GM19438 (cell line): ENCODE results near the gene IL1RL2.

ENCODE experiments used
- ATAC-seq: cut with Tn5 transposase; IDR thresholded peaks from one replicate; pipeline ENCODE4 v1.9.1; 2021; ENCODE audit warnings: low read depth; ENCODE audit not compliant: unreplicated experiment

Gene IL1RL2

GRCh38 chr2:102262216-102263129 is 75.7 kb downstream of the IL1RL2 start:
- ATAC-seq, result no peak

- ATAC-seq, result no peak
Measured at GRCh38 chr2:102264952-102265351, 78.1 kb downstream of the IL1RL2 start.

DNA sequence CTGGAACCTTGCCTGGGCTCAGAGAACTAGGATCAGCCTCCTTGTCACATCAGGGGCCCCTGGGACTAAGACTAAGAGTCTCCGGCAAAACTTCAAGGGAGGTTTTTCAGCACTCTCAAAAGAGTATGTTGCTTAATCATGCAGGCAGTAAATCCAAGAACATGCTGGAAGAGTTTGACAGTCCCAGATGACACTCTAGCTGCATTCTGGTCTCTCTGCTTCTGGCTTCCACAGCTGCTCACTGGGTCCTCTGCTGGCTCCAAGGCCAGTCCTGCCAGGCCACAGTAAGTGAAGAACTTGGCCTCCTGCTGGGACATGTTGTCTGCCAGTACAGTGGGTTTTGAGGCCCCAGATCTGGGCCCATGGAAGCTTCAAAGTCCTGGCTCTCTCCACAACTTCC is 79.4 kb downstream of the IL1RL2 start:
- ATAC-seq, result no peak

DNA sequence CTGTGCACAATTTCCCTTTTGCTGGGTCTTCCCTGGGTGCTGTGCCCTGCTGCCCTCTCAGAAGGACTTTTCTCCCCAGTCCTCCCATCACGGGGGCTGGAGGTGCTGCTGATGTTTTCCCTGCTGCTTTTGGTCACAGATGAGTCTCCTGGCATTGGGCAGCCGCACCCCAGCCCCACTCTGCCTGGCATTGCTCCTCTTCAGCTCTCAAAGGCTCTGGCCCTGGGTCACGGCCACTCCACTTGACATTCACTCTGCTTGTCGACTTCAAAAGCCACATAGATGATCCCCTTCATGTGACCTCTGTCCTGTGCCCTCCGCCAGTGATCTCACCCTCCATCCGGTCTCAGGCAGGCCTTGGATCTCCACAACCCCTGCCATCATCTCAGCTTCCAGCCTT is 81.0 kb downstream of the IL1RL2 start:
- no peak for ATAC-seq

DNA sequence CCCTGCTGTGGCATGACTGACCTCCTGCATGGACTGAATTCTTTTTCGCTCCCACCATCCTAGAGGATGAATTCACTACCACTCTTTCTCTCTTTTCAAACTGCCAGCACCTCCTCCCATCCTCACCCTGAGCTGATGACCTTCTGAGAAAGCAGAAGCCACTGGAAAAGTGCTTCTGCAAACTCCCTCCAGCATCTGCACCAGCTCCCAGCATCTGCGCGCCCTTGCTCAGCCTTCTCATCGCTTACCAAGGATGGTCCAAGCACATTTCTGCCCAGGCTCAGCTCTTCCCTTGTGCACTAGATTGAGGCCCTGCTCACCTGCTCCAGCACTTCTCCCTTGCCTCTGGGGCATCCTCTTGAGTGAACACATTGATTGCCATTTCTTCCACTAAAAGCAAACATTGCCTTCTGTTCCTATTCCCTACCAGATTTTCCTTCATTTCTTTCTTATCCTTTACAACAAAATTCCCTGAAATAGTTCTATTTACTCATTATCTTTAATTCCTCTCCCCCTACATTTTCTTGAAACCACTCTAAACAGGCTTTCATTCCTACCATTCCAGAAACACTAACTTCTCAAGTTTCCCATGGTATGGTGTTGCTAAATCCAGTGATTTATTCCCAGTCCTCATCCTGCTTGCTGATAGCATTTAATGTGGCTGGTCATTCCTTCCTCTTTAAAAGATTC is 81.8 kb downstream of the IL1RL2 start:
- ATAC-seq, result no peak

- ATAC-seq, result no peak
Measured at GRCh38 chr2:102269200-102269524, 82.3 kb downstream of the IL1RL2 start.

DNA sequence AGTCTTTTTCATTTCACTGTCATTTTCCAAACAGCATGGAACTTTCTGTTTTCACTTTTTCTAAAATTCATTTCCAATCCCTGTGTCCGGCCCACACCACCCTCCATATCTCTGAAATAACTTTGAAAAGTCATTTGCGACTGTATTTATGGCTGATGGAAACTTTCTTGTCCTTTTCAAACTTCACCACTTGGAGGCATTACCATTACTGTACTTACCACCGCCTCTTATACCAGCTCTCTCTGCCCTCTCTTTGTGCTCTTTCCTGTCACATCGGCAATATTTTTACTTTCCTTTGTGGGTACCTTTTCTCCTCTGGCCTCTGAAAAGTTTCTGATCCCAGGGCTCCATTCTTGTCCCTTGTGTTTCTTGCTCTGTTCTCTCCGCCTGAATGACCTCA is 85.0 kb downstream of the IL1RL2 start:
- ATAC-seq, result no peak

DNA sequence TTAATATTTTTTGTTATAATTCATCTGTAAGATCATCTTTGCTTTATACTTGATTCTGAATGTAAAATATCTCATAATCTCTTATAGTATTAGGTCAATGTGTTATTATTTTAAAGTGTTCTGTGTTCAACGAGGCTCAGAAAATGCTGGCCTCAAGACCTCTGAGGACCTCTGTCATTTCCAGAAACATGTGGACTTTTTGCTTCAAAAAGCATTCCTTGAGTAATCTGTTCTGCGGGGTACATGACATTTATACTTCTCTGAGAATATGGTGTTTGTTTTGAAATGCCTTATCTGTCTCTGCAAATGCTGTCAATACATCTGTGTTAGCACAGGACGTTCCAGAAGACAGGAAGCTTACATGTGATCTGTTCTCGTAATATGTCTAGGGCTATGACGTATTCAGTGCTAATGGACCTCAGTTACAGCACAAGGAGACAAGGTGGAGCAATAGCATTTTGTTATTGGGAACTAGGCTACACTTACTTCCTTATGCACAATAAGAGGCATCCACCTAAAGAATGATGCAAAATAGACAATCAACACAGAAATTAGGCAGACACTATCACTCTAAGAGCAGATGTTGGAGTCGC is 86.9 kb downstream of the IL1RL2 start:
- no peak for ATAC-seq

DNA sequence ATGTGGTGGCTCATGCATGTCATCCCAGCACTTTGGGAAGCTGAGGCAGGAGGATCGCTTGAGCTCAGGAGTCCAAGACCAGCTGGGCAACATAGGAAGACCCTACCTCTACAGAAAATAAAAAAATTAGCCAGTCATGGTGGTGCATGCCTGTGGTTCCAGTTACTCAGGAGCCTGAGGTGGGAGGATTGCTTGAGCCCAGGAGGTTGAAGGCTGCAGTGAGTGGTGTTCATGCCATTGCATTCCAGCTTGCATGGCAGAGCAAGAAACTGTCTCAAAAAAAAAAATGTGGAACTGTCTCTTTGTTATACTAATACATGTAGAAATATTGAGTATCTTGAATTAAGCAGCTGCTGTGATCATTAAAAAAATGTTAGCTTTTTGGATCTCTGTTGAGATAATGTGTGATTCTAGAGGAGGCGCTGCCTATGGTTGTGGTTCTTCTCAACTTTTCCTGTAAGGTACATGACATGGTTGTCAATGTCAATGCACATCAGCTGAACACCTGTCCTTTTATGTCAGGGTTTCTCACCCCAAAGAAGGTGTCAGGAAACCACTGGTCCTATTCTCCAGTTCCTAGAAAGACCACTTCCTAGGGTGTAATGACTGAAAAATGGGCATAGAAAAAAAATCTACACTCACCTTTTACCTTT is 89.9 kb downstream of the IL1RL2 start:
- no peak for ATAC-seq

GRCh38 chr2:102277202-102277700 is 90.4 kb downstream of the IL1RL2 start:
- ATAC-seq, result no peak

- ATAC-seq, result no peak
Measured at GRCh38 chr2:102278720-102279390, 92.0 kb downstream of the IL1RL2 start.

GRCh38 chr2:102279391-102279735 is 92.5 kb downstream of the IL1RL2 start:
- no peak for ATAC-seq

DNA sequence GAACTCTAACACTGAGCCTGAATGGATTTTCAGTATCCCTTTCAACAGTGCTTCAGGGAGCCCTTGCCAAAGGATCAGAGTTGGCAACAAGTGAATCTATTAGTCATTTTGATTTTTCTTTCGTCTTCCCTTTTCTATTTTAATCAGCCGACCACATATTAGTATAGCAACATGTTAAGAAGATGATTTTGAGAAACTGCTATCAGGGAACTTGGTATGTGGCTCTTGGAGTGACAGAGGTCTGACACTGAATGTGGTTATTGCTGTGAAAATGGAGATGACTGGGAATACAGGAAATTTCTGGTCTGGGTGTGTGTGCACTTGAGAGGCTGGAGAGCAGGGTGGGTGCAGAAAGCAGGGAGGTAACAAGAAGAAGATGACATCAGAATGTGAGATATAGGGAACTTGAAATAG is 95.9 kb downstream of the IL1RL2 start:
- no peak for ATAC-seq

GRCh38 chr2:102283996-102284395 is 97.2 kb downstream of the IL1RL2 start:
- ATAC-seq, result no peak

DNA sequence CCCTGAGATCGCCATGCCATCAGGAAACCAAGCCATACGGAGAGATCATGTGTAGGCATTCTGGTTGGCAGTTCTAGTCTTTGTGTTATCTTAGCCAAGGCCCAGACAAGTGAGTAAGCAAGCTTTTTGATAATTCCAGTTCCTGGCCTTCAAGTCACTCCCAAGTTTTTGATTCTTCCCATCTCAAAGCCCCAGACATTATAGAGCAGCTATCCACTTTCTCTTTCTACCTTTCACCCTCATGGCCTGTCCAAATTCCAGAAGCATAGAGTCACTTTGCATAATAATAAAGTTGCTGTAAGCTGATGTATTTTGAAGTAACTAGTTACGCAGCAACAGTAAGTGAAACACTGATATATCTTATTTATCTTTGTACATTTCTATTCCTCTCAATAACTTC is 97.8 kb downstream of the IL1RL2 start:
- no peak for ATAC-seq

DNA sequence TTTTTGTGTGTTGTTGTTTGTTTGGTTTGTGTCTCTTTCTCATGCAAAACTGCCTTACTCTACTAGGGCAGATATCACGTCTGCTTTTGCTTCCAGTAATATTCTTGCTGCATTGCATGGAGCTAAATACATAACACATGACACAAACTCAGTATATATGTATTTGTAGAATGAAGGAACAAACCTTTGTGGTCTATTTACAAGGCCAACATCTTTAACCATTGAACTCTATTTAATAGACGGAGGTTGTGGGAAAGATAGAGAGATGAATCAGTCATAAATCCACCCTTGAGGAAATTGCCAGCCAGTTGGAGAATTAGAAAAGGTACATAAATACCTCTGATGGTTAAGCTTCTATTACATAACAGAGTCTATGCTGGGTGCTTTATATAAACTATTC is 98.5 kb downstream of the IL1RL2 start:
- no peak for ATAC-seq

- no peak for ATAC-seq
Measured at GRCh38 chr2:102286041-102286440, 99.2 kb downstream of the IL1RL2 start.

DNA sequence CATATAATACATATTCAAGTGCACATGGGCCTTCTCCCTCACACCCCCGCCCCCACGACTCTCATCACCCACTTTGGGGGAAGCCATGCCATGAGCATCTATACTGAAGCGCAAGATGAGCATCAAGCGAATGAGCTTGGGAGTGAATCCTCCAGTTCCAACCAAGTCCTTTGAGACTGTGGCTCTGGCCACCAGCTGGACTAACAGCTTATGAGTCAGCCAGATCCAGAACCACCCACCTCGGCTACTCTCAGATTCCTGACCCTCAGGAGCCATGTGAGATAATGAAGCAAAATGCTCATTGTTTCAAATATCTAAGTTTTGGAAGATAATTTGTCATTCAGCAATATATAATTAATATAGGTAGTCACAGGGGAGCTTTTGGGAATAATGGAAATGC is 102.3 kb downstream of the IL1RL2 start:
- no peak for ATAC-seq
